HCEC 1CT (cell line): ENCODE results near the gene SHISA8.
A peak's percentile ranks its signal among the peaks of the same experiment; 100 is the strongest.

Source experiments
- DNase-seq: peaks from one replicate; pipeline ENCODE4 v3.0.0-alpha.2; 2017

The SHISA8 gene

GRCh38 chr22:41933411-41934177 is 18.7 kb upstream of the SHISA8 start:
- no peak for DNase-seq

- no peak for DNase-seq
Observed at GRCh38 chr22:41932353-41932752, 17.5 kb upstream of the SHISA8 start.

GRCh38 chr22:41931701-41932269 is 16.9 kb upstream of the SHISA8 start:
- no peak for DNase-seq

- DNase-seq = no peak
Observed at GRCh38 chr22:41929418-41929810, 14.5 kb upstream of the SHISA8 start.

- no peak for DNase-seq
Observed at GRCh38 chr22:41928593-41929417, 13.9 kb upstream of the SHISA8 start.

- no peak for DNase-seq
Observed at GRCh38 chr22:41927813-41928212, 12.9 kb upstream of the SHISA8 start.

- DNase-seq = no peak
Observed at GRCh38 chr22:41925783-41926460, 11.0 kb upstream of the SHISA8 start.

GRCh38 chr22:41923595-41924276 is 8.9 kb upstream of the SHISA8 start:
- no peak for DNase-seq

- DNase-seq = no peak
Observed at GRCh38 chr22:41922940-41923594, 8.2 kb upstream of the SHISA8 start.

- DNase-seq = no peak
Observed at GRCh38 chr22:41922328-41922727, 7.5 kb upstream of the SHISA8 start.

- no peak for DNase-seq
Observed at GRCh38 chr22:41920271-41920976, 5.5 kb upstream of the SHISA8 start.

GRCh38 chr22:41919357-41920224 is 4.7 kb upstream of the SHISA8 start:
- DNase-seq = no peak

GRCh38 chr22:41917903-41918791 is 3.3 kb upstream of the SHISA8 start:
- DNase-seq = peak; percentile 13

- DNase-seq = no peak
Observed at GRCh38 chr22:41917375-41917902, 2.6 kb upstream of the SHISA8 start.

GRCh38 chr22:41916745-41917358 is 2.0 kb upstream of the SHISA8 start:
- no peak for DNase-seq

- no peak for DNase-seq
Observed at GRCh38 chr22:41915786-41916493, 1.1 kb upstream of the SHISA8 start.

GRCh38 chr22:41914611-41915034 is 251 bp downstream of the SHISA8 start:
- no peak for DNase-seq
